CD4-positive, alpha-beta T cell treated with Interleukin-15 for 4 hours (primary cell): ENCODE results near the gene TRPM1.
"Not testable (repeated sequence)": the region's sequence is repeated elsewhere in the genome, so short reads cannot be mapped to it uniquely, and the experiment has no call there.

Experiments used
- DNase-seq: peaks from one replicate; pipeline ENCODE4 v3.0.0-alpha.2; 2020; ENCODE audit warnings: low spot score

Gene TRPM1

GRCh38 chr15:31116423-31117030 is 15.0 kb upstream of the TRPM1 start:
- DNase-seq, result no peak

GRCh38 chr15:31111091-31111647 is 9.6 kb upstream of the TRPM1 start:
- DNase-seq, result no peak

- DNase-seq, result no peak
Observed at GRCh38 chr15:31108836-31109235, 7.3 kb upstream of the TRPM1 start.

- DNase-seq, result no peak
Observed at GRCh38 chr15:31106495-31107300, 5.2 kb upstream of the TRPM1 start.

DNA sequence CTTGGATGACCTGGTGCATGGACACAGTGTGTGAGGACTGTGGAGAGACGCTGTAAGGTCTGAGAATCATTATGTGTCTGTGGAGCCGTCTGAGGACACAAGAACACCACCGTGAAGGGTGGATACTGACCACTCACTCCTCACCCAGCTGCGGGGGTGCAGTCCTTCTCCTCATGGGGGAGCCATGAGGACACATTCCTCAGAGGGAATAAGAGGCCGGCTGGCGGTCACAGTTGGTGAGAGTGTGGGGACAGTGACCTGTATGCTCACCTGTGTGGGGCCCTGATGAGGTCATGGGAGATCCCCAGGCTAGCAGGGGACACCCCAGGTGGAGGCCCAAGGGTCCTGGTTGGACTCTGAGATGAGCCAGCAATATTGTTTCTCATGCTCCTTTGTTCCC is 2.5 kb upstream of the TRPM1 start:
- no peak for DNase-seq

GRCh38 chr15:31102374-31103342 is 1.1 kb upstream of the TRPM1 start:
- no peak for DNase-seq

GRCh38 chr15:31102039-31102321 is 455 bp upstream of the TRPM1 start:
- DNase-seq, result no peak

DNA sequence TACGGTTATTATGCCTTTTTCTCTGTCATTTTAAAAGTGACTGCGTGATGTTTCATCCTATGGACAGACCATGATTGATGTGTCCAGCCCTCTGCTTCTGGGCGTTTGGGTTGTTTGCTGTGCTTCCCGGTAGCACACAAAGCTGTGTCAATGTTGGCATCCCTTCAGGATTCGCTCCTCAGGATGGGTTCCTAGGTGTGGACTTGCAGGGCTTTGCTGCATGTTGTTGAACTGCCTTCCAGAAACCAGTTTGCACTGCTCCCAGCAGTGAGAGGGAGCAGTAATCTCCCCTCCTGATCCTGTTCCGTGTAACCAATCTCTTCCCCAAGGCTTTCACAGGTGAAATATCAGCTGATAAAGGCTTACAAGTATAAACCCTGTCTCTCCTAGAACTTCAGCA is 787 bp downstream of the TRPM1 start:
- no peak for DNase-seq

GRCh38 chr15:31098953-31099740 is 2.4 kb downstream of the TRPM1 start:
- no peak for DNase-seq

DNA sequence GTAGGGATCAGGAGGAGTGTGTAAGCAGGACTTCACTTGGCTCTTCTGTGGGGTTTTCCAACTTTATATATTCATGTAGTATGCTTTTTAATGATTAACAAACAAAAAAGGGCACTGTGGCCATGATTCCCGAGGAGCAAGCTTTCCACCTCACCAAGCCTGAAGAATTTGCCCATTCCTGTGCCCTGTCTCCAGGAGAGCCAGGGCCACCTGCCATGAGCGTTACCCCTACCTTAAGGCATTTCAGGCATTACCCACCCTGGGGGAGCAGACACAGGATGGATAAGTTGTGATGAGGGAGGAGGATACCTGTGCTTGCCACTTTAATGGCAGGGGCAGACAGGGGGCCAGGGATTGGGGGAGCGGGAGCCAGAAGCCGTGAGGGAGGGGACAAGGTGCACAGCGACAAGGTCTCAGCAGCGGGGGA is 3.0 kb downstream of the TRPM1 start:
- no peak for DNase-seq

DNA sequence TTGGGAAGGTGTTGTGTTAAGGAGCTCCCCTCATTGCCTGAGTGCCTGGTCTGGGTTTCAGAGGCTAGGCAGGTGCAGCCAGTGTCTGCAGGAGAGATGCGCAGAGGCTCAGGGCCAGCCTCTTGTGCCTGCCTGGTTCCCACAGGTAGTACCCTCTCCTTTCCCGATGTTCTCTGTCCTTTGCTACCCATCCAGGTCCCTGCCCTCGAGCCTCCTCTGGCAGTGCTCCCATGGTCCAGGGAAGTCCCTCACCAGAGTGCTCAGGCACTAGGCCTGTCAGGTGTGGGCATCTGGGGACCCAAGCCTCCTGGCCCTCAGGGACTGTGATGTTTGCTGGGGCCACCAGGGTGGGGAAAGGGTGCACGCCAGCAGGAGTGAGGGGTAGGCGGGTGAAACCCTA is 5.0 kb downstream of the TRPM1 start:
- DNase-seq, result no peak

DNA sequence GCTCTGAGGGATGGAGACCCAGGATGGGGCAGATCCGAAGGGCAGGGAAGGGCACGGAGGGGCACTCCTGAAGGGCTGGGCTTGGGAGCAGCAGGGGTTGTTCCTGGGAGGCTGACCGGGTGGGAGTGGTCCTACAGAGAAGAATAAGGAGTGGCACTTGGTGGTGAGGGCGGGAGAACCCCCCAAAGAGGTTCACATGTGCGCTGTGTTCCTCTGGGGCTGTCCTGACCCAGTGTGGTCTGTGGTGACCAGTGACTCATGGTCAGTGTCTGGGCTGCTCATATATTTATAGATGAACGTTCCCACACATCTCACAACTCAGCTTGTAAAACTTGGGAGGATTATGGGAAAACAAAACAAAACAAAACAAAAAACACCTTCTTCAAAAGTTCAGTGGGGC is 10.0 kb downstream of the TRPM1 start:
- no peak for DNase-seq

DNA sequence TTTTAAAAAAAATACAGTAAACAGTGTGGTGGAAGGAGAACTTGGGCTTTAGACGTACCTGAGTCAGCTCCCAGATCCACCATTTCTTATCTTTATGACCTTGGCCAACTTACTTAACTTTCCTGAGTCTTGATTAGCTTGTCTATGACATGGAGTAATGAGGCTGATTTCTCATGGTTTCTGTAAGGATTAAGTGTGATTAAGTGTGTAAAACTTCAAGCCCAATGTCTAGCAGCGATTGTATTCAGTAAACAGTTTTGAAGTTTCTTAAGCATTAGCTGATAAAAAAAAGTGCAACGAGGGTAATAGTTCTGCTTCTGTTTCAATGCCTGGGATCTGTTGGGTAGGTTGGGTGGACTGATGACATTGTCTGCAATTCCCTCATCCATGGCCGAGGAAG is 10.8 kb downstream of the TRPM1 start:
- no peak for DNase-seq

DNA sequence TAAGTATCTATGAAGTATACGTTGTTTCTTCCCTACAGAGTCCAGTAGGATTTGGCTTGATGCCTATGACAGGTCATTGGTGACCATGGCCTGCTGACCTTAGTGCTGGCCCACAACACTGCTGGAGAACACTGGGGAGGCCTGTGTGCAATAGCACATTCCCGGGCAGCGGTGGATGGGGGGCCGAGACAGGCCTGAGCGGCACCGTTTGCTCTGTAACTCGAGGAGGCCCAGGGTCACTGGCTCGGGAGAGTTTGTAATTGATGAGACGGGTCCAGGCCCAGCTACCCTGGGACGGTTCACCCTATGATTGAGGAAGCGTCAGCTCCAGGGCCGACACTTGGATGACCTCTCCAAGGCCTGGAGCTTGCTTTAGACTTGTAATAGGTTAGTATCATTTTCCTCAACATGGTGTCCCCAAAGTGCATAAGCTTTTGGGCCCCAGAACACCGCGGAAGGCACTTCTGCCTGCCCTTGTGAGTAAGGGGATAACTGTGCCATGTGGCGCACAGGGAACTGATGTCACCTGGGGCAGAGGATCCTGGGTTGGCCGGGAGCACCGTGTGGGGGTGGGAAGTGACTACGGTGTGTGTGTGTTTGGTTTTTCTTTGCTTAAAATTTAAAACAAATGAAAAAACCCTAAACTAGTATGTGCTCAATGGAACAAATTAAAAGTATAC is 12.0 kb downstream of the TRPM1 start:
- no peak for DNase-seq

- DNase-seq, result no peak
Observed at GRCh38 chr15:31088672-31089367, 12.7 kb downstream of the TRPM1 start.

GRCh38 chr15:31088041-31088440 is 13.5 kb downstream of the TRPM1 start:
- DNase-seq, result not testable (repeated sequence)

GRCh38 chr15:31086344-31086743 is 15.2 kb downstream of the TRPM1 start:
- no peak for DNase-seq

GRCh38 chr15:31085359-31085758 is 16.2 kb downstream of the TRPM1 start:
- no peak for DNase-seq

DNA sequence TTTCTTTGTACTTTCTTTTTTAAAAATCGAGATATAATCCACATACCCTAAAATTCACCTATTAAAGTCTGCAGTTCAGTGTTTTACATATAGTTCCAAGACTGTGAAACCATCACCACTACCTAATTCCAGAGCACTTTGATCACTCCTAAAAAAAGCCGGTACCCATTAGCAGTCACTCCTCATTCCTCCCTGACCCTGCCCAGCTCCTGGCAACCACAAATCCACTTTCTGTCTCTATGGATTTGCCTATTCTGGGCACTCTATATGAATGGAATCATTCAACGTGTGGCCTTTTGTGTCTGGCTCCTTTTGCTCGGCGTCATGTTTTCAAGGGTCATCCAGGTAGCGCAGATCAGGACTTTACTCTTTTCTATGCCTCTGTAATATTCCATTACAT is 17.3 kb downstream of the TRPM1 start:
- DNase-seq, result no peak

GRCh38 chr15:31083370-31083780 is 18.1 kb downstream of the TRPM1 start:
- DNase-seq, result no peak
